HG03025 (cell line): Measurements from ENCODE around the gene ABCG5.

ENCODE experiments used
- ATAC-seq: cut with Tn5 transposase; IDR thresholded peaks from one replicate; pipeline ENCODE4 v1.9.1; 2021; ENCODE audit warnings: mild to moderate bottlenecking, moderate library complexity; ENCODE audit not compliant: unreplicated experiment, low FRiP score

Gene ABCG5

GRCh38 chr2:43838560-43839267, at the start of gene ABCG5, which contains the start of gene ABCG8:
TSS of gene ABCG5 (minus strand) at chr2:43838839. CDS start at chr2:43838679, 160 bp downstream.
TSS of gene ABCG8 (plus strand) at chr2:43838971. CDS start at chr2:43839054, 83 bp downstream.
- ATAC-seq: no peak

- ATAC-seq: no peak
These were observed 48.5 kb upstream of the ABCG5 start for GRCh38 chr2:43887176-43887575.

GRCh38 chr2:43885132-43885632, 46.5 kb upstream of the ABCG5 start:
- no peak for ATAC-seq

GRCh38 chr2:43884689-43885088, 46.0 kb upstream of the ABCG5 start:
- ATAC-seq: no peak

- no peak for ATAC-seq
These were observed 43.7 kb upstream of the ABCG5 start for GRCh38 chr2:43882312-43882711.

GRCh38 chr2:43880952-43881351, 42.3 kb upstream of the ABCG5 start:
- no peak for ATAC-seq

- no peak for ATAC-seq
These were observed 41.8 kb upstream of the ABCG5 start for GRCh38 chr2:43880471-43880870.

- ATAC-seq: no peak
These were observed 40.6 kb upstream of the ABCG5 start for GRCh38 chr2:43879261-43879660.

GRCh38 chr2:43877782-43878464, 39.3 kb upstream of the ABCG5 start:
- no peak for ATAC-seq

GRCh38 chr2:43874776-43875451, 36.3 kb upstream of the ABCG5 start:
- no peak for ATAC-seq

- ATAC-seq: no peak
These were observed 33.5 kb upstream of the ABCG5 start for GRCh38 chr2:43872151-43872550.

GRCh38 chr2:43855292-43855691, 16.7 kb upstream of the ABCG5 start:
- no peak for ATAC-seq

GRCh38 chr2:43854671-43855070, 16.0 kb upstream of the ABCG5 start:
- ATAC-seq: no peak

- ATAC-seq: no peak
These were observed 14.8 kb upstream of the ABCG5 start for GRCh38 chr2:43853141-43854081.

- ATAC-seq: no peak
These were observed 13.6 kb upstream of the ABCG5 start for GRCh38 chr2:43852196-43852730.

- ATAC-seq: no peak
These were observed 12.7 kb upstream of the ABCG5 start for GRCh38 chr2:43851011-43851980.

GRCh38 chr2:43848214-43848613, 9.6 kb upstream of the ABCG5 start:
- ATAC-seq: no peak

- no peak for ATAC-seq
These were observed 7.6 kb upstream of the ABCG5 start for GRCh38 chr2:43846140-43846793.
